Ectodermal cell (in vitro differentiated cells): ENCODE data around the gene CMC1.

ENCODE experiments used
- H3K27ac ChIP-seq: 2 replicates; pipeline ENCODE4 v1.7.0; 2013; ENCODE audit warnings: mild to moderate bottlenecking, low read depth, low read length; ENCODE audit not compliant: insufficient read depth, poor library complexity, severe bottlenecking
- H3K27me3 ChIP-seq: 2 replicates; pipeline ENCODE4 v1.7.0; 2013; ENCODE audit warnings: mild to moderate bottlenecking, low read length; ENCODE audit not compliant: insufficient read depth, control insufficient read depth, poor library complexity, severe bottlenecking
- H3K36me3 ChIP-seq: one replicate; pipeline ENCODE4 v1.7.0; 2013; ENCODE audit warnings: low read length; ENCODE audit not compliant: control insufficient read depth, insufficient read depth
- H3K4me1 ChIP-seq: one replicate; pipeline ENCODE4 v1.7.0; 2013; ENCODE audit warnings: low read length; ENCODE audit not compliant: control insufficient read depth, insufficient read depth
- H3K4me3 ChIP-seq: 2 replicates; pipeline ENCODE4 v1.7.0; 2013; ENCODE audit warnings: low read depth, low read length, control low read depth; ENCODE audit not compliant: insufficient read depth
- H3K9me3 ChIP-seq: 2 replicates; pipeline ENCODE4 v1.7.0; 2013; ENCODE audit warnings: mild to moderate bottlenecking, low read length, moderate library complexity; ENCODE audit not compliant: control insufficient read depth
- WGBS, 2 experiments: methylation state at CpG; one replicate each; pipeline ENCODE4 v1.1.7; 2013; ENCODE audit warnings: missing lambda C conversion rate in 2 of 2; 5-methylcytosine and 5-hydroxymethylcytosine counted together

CMC1 gene

GRCh38 chr3:28295898-28296490, 54.6 kb downstream of the CMC1 start:
- Histone ChIP-seq H3K4me1 (no peaks in the 10 kb centered on the region), H3K27me3 (no peaks in the 10 kb centered on the region), H3K36me3 (no peaks in the 10 kb centered on the region), H3K4me3 (no peak overlapping the region), H3K9me3 (no peaks in the 10 kb centered on the region), H3K27ac (no peak overlapping the region)

GRCh38 chr3:28299705-28300104, 58.3 kb downstream of the CMC1 start:
- WGBS, 2 experiments, result no CpG with 5 or more reads among the region's 1 CpG
- Histone ChIP-seq H3K9me3 (no peaks in the 10 kb centered on the region), H3K4me3 (no peak overlapping the region), H3K4me1 (no peaks in the 10 kb centered on the region), H3K27ac (no peak overlapping the region), H3K36me3 (no peaks in the 10 kb centered on the region), H3K27me3 (no peaks in the 10 kb centered on the region)

- H3K36me3 ChIP-seq, result no peaks in the 10 kb centered on the region
- no peaks in the 10 kb centered on the region for H3K4me1 ChIP-seq
- no peaks in the 10 kb centered on the region for H3K27me3 ChIP-seq
- H3K4me3 ChIP-seq, result no peak overlapping the region
- WGBS, 2 experiments, result 87 to 96% methylated on average over 5 of the region's 5 CpGs
- no peak overlapping the region for H3K27ac ChIP-seq
- no peaks in the 10 kb centered on the region for H3K9me3 ChIP-seq
Measured at GRCh38 chr3:28300345-28300962, 59.0 kb downstream of the CMC1 start.

GRCh38 chr3:28301688-28302087, 60.3 kb downstream of the CMC1 start:
- H3K27ac ChIP-seq, result no peak overlapping the region
- WGBS, 2 experiments, result 93 to 97% methylated on average over 2 to 4 of the region's 4 CpGs

GRCh38 chr3:28308196-28308595, 66.8 kb downstream of the CMC1 start:
- no peaks in the 10 kb centered on the region for H3K36me3 ChIP-seq
- H3K4me1 ChIP-seq, result no peaks in the 10 kb centered on the region
- no peaks in the 10 kb centered on the region for H3K9me3 ChIP-seq
- H3K27ac ChIP-seq, result no peak overlapping the region
- no peak overlapping the region for H3K4me3 ChIP-seq
- 86 to 100% methylated on average over 1 to 3 of the region's 3 CpGs for WGBS, 2 experiments
- no peaks in the 10 kb centered on the region for H3K27me3 ChIP-seq

More at GRCh38 chr3:28301688-28302087, 60.3 kb downstream of the CMC1 start:
- Histone ChIP-seq H3K36me3 (no peaks in the 10 kb centered on the region), H3K27me3 (no peaks in the 10 kb centered on the region), H3K4me1 (no peaks in the 10 kb centered on the region), H3K4me3 (no peak overlapping the region), H3K9me3 (no peaks in the 10 kb centered on the region)

- H3K4me3 ChIP-seq, result no peak overlapping the region
- H3K9me3 ChIP-seq, result no peaks in the 10 kb centered on the region
- no peaks in the 10 kb centered on the region for H3K36me3 ChIP-seq
- 88 to 95% methylated on average over 1 of the region's 1 CpG for WGBS, 2 experiments
- no peak overlapping the region for H3K27ac ChIP-seq
- H3K4me1 ChIP-seq, result no peaks in the 10 kb centered on the region
- H3K27me3 ChIP-seq, result no peaks in the 10 kb centered on the region
Measured at GRCh38 chr3:28315711-28316110, 74.3 kb downstream of the CMC1 start.

- 90 to 100% methylated on average over 1 to 2 of the region's 2 CpGs for WGBS, 2 experiments
- no peaks in the 10 kb centered on the region for H3K27me3 ChIP-seq
- H3K4me1 ChIP-seq, result no peaks in the 10 kb centered on the region
- H3K4me3 ChIP-seq, result no peak overlapping the region
- H3K27ac ChIP-seq, result no peak overlapping the region
- H3K36me3 ChIP-seq, result no peaks in the 10 kb centered on the region
- H3K9me3 ChIP-seq, result no peaks in the 10 kb centered on the region
Measured at GRCh38 chr3:28316226-28316625, 74.8 kb downstream of the CMC1 start.

- no peaks in the 10 kb centered on the region for H3K4me1 ChIP-seq
- H3K4me3 ChIP-seq, result no peak overlapping the region
- H3K27ac ChIP-seq, result no peak overlapping the region
- 56 to 64% methylated on average over 1 of the region's 2 CpGs for WGBS, 2 experiments
- H3K27me3 ChIP-seq, result no peaks in the 10 kb centered on the region
- no peaks in the 10 kb centered on the region for H3K36me3 ChIP-seq
- H3K9me3 ChIP-seq, result no peaks in the 10 kb centered on the region
Measured at GRCh38 chr3:28317438-28318022, 76.1 kb downstream of the CMC1 start.

GRCh38 chr3:28320981-28321380, 79.6 kb downstream of the CMC1 start:
- no peak overlapping the region for H3K27ac ChIP-seq
- H3K9me3 ChIP-seq, result no peaks in the 10 kb centered on the region
- no peaks in the 10 kb centered on the region for H3K36me3 ChIP-seq
- H3K4me3 ChIP-seq, result no peak overlapping the region
- no peaks in the 10 kb centered on the region for H3K27me3 ChIP-seq
- no peaks in the 10 kb centered on the region for H3K4me1 ChIP-seq

- Histone ChIP-seq H3K27me3 (no peaks in the 10 kb centered on the region), H3K4me3 (no peak overlapping the region), H3K9me3 (no peaks in the 10 kb centered on the region), H3K4me1 (no peaks in the 10 kb centered on the region), H3K36me3 (no peaks in the 10 kb centered on the region), H3K27ac (no peak overlapping the region)
- WGBS, 2 experiments, result 83 to 100% methylated on average over 1 of the region's 1 CpG
Measured at GRCh38 chr3:28322464-28322863, 81.0 kb downstream of the CMC1 start.
